BE2C (cell line): ENCODE data around the gene KRTAP12-3.

Source experiments
- DNase-seq: peaks from one replicate; pipeline ENCODE4 v3.0.0-alpha.2; 2020
- H3K27me3 ChIP-seq: fragments of 250-450 bp; sonication (Bioruptor Pico); 2 replicates; pipeline ENCODE4 v1.5.1; 2020; ENCODE audit warnings: mild to moderate bottlenecking
- H3K36me3 ChIP-seq: fragments of 250-450 bp; sonication (Bioruptor Pico); 2 replicates; pipeline ENCODE4 v1.5.1; 2020; ENCODE audit warnings: mild to moderate bottlenecking
- H3K4me1 ChIP-seq: fragments of 250-450 bp; sonication (Bioruptor Pico); 2 replicates; pipeline ENCODE4 v1.5.1; 2020
- H3K4me3 ChIP-seq: 2 replicates; pipeline ENCODE4 v1.5.1; 2011; ENCODE audit warnings: low read depth, low read length
- H3K9me3 ChIP-seq: fragments of 250-450 bp; sonication (Bioruptor Pico); 2 replicates; pipeline ENCODE4 v1.5.1; 2020
- CTCF ChIP-seq: IDR thresholded peaks from 2 replicates; pipeline ENCODE4 v1.5.1; 2012; ENCODE audit warnings: mild to moderate bottlenecking, low read depth, low read length

KRTAP12-3 gene

DNA sequence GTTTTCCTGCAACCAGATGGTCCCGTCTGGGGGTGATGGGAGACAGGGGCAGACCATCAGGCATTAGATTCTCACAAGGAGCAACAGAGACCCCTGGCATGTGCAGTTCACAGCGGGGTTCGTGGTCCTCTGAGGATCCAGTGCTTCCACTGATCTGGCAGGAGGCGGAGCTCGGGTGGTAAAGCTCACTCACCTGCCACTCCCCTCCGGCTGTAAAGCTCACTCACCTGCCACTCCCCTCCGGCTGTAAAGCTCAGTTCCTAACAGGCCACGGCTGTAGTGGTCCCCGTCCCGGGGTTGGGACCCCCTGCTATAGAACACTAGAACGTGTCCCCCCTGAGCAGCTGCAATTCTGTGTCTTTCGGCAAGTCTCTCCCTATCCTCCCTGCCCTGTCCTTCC lies 43.8 kb downstream of the KRTAP12-3 start:
- H3K36me3 ChIP-seq = no peaks in the 10 kb centered on the region
- no peak for DNase-seq
- peaks cover 92% of the 10 kb centered on the region for H3K27me3 ChIP-seq
- no peak for TF ChIP-seq CTCF
- H3K4me1 ChIP-seq = no peaks in the 10 kb centered on the region
- H3K9me3 ChIP-seq = no peaks in the 10 kb centered on the region
- H3K4me3 ChIP-seq = no peak overlapping the region

DNA sequence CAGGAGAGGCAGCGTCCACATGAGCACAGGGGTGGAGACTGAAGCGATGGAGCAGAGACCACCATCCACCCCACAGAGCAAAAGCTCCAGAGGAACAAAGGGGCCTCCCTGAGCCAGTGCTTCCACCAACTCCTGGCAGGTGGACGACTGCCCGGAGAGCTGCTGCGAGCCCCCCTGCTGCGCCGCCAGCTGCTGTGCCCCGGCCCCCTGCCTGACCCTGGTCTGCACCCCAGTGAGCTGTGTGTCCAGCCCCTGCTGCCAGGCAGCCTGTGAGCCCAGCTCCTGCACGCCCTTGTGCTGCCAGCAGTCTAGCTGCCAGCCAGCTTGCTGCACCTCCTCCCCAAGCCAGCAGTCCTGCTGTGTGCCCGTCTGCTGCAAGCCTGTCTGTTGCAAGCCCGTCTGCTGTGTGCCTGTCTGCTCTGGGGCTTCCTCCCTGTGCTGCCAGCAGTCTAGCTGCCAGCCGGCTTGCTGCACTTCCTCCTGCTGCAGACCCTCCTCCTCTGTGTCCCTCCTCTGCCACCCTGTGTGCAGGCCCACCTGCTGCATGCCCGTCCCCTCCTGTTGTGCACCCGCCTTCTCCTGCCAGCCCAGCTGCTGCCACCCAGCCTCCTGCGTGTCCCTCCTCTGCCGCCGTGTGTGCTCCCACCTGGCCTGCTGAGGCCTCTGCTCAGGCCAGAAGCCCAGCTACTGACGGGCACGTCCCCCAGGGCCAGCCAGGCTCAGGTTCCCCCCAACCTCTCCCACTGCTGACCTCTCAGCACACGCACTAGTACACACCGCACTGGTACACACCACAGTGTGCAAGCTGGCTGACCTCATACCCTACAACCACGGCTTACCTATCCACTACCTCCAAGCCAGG lies 44.6 kb downstream of the KRTAP12-3 start:
- Histone ChIP-seq H3K27me3 (peaks cover 90% of the 10 kb centered on the region), H3K9me3 (no peaks in the 10 kb centered on the region), H3K36me3 (no peaks in the 10 kb centered on the region), H3K4me1 (no peaks in the 10 kb centered on the region), H3K4me3 (no peak overlapping the region)
- TF ChIP-seq CTCF = no peak
- DNase-seq = no peak

DNA sequence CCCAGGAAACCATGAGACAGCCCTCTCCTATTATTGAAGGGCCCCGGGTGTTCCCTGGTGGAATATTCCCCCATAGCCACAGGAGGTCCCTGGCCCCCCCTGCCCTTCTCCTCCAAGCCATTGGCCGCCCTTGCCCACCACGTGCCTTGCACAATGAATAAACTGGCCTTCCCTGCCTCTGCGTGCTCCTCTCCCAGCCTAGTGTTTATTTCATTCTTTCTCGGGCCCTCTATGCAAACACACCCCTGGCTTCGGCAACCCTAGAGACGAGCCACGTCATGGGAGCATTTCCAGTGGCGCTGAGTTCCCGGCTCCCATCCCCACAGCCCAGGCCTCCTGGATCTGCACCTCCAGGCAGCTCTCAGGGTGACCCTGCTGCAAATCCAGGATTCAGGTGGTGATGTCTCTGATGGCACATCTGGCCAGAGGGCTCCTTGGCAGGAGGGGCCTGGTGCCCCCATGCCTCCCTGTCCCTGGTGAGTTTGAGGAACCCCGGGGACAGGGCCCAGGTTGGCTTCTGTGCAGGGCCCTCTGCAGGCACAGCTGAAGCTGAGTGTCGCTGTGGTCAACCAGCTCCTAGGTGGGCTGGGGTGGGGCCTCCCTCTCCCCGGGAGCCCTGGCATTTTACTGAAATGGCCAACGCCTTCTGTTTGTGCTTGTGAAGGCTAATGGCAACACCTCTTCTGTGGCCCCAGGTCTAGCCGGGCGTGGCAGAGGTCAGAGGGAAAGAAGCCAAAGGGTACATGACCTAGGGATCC lies 45.4 kb downstream of the KRTAP12-3 start:
- no peaks in the 10 kb centered on the region for H3K4me1 ChIP-seq
- no peak overlapping the region for H3K4me3 ChIP-seq
- no peak for DNase-seq
- peaks cover 88% of the 10 kb centered on the region for H3K27me3 ChIP-seq
- TF ChIP-seq CTCF = no peak
- no peaks in the 10 kb centered on the region for H3K36me3 ChIP-seq
- H3K9me3 ChIP-seq = no peaks in the 10 kb centered on the region

GRCh38 chr21:44703731-44704635 lies 46.3 kb downstream of the KRTAP12-3 start:
- peaks cover 88% of the 10 kb centered on the region for H3K27me3 ChIP-seq
- DNase-seq = no peak
- no peaks in the 10 kb centered on the region for H3K4me1 ChIP-seq
- no peaks in the 10 kb centered on the region for H3K9me3 ChIP-seq
- TF ChIP-seq CTCF = no peak
- no peaks in the 10 kb centered on the region for H3K36me3 ChIP-seq
- no peak overlapping the region for H3K4me3 ChIP-seq

DNA sequence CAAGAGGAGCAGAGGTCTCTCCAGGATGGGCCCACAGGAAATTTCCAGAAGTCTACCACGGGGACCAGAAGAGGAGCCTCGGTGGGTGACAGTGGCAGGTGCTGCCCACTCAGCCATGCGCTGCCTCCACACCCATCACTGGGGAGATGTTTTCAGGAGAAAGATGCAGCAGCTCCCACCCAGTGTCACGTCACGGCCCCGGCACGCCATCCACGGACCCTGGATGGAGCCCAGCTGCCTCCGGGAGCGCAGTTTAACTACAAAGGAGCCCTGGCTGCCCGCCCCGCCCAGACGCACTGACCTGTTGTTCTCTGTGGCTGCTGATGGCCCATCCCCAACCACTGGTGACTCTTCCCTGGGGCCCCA lies 46.9 kb downstream of the KRTAP12-3 start:
- TF ChIP-seq CTCF = no peak
- Histone ChIP-seq H3K4me3 (no peak overlapping the region), H3K27me3 (peaks cover 88% of the 10 kb centered on the region), H3K36me3 (no peaks in the 10 kb centered on the region), H3K9me3 (no peaks in the 10 kb centered on the region), H3K4me1 (no peaks in the 10 kb centered on the region)
- DNase-seq = no peak
